ENCODE results near the gene BBS7. TPM values are rescaled to one million over a fixed set of nuclear protein-coding genes. Genes with fewer than 3 reads are reported as not detected.

BBS7 gene
- total and polyA plus RNA-seq, 7 experiments from 2014 or later, result 3.7 to 13.1 (median 8.1) TPM

Other genes with a start within 250 kb of the BBS7 start
- gene ANXA5, start 173.5 kb downstream of the BBS7 start, total RNA-seq, result 100 to 1,000 TPM in 2 of 5 experiments, 10 to 100 TPM in 3; 25.5 to 180 (median 49.5) TPM
- gene ANXA5, start 173.5 kb downstream of the BBS7 start, polyA plus RNA-seq, result 10 to 100 TPM; 46.0 to 91.0 TPM
- gene SMIM43, start 105.3 kb downstream of the BBS7 start, total RNA-seq, result not detected
- gene SMIM43, start 105.3 kb downstream of the BBS7 start, polyA plus RNA-seq, result not detected
- 10 to 100 TPM; 37.5 to 55.0 (median 44.2) TPM for gene EXOSC9, start 69.2 kb downstream of the BBS7 start, total RNA-seq
- gene EXOSC9, start 69.2 kb downstream of the BBS7 start, polyA plus RNA-seq, result 10 to 100 TPM; 36.8 to 42.3 TPM
- 10 to 100 TPM in 1 of 5 experiments, 1 to 10 TPM in 2, under 1 TPM in 2; 0.24 to 63.7 (median 1.2) TPM for gene CCNA2, start 46.6 kb downstream of the BBS7 start, total RNA-seq
- under 1 TPM; 0.06 to 0.13 TPM for gene CCNA2, start 46.6 kb downstream of the BBS7 start, polyA plus RNA-seq
- gene TRPC3, start 81.6 kb upstream of the BBS7 start, total RNA-seq, result under 1 TPM in 1 of 5 experiments, not detected in 4; 0.99 TPM
- not detected for gene TRPC3, start 81.6 kb upstream of the BBS7 start, polyA plus RNA-seq